ENCODE data around the gene THOC5. TPM values are rescaled to one million over a fixed set of nuclear protein-coding genes. Genes with fewer than 3 reads are reported as not detected.
"Not testable (repeated sequence)": the region's sequence is repeated elsewhere in the genome, so short reads cannot be mapped to it uniquely, and the experiment has no call there.

THOC5 gene
- total RNA-seq, 1 experiment from 2014 or later, result 74.6 TPM

- Mint-ChIP-seq H3K27me3 (ENCODE audit: insufficient read depth, unreplicated experiment) (no peaks in the 10 kb centered on the region), H3K4me3 (ENCODE audit: unreplicated experiment) (no peak overlapping the region), H3K36me3 (ENCODE audit: insufficient read depth, unreplicated experiment) (no peaks in the 10 kb centered on the region), H3K27ac (ENCODE audit: unreplicated experiment) (no peak overlapping the region), H3K9me3 (ENCODE audit: unreplicated experiment) (no peaks in the 10 kb centered on the region), H3K4me1 (ENCODE audit: low read depth, unreplicated experiment) (no peaks in the 10 kb centered on the region)
- no peaks in the 10 kb centered on the region for H3K36me3 ChIP-seq (ENCODE audit: control insufficient read depth, insufficient read depth, low read length)
- no peaks in the 10 kb centered on the region for H3K9me3 ChIP-seq
- no peaks in the 10 kb centered on the region for H3K27me3 ChIP-seq (replicated peaks; ENCODE audit: control insufficient read depth, insufficient read depth, low read length)
- H3K4me1 ChIP-seq, result no peaks in the 10 kb centered on the region
- DNase-seq, result no peak
- BruUV-seq (replicated peaks), result no TSS peak
- ChIA-PET CTCF (no interaction called here), POLR2A (no interaction called here)
- intact Hi-C loops (cut with micrococcal nuclease; ENCODE audit: unreplicated experiment), result no loop called here
- H3K4me3 ChIP-seq (ENCODE audit: low read depth, low read length), result no peak overlapping the region
- no peak for TF ChIP-seq CTCF (IDR thresholded peaks at IDR 0.05; ENCODE audit: insufficient read depth in 1 of 2, low read depth in 1 of 2, low read length in 1 of 2, severe bottlenecking in 1 of 2, unreplicated experiment in 1 of 2)
These were observed 62.5 kb downstream of the THOC5 start for GRCh38 chr22:29491012-29491411.

GRCh38 chr22:29489127-29489780, 64.3 kb downstream of the THOC5 start:
- H3K9me3 ChIP-seq; H3K4me1 ChIP-seq; CTCF ChIA-PET; BruUV-seq (replicated peaks); H3K4me1 Mint-ChIP-seq (ENCODE audit: low read depth, unreplicated experiment); H3K9me3 Mint-ChIP-seq (ENCODE audit: unreplicated experiment); H3K27ac Mint-ChIP-seq (ENCODE audit: unreplicated experiment); H3K36me3 Mint-ChIP-seq (ENCODE audit: insufficient read depth, unreplicated experiment); H3K4me3 Mint-ChIP-seq (ENCODE audit: unreplicated experiment); DNase-seq; intact Hi-C loops (cut with micrococcal nuclease; ENCODE audit: unreplicated experiment); H3K27me3 Mint-ChIP-seq (ENCODE audit: insufficient read depth, unreplicated experiment); H3K36me3 ChIP-seq (ENCODE audit: control insufficient read depth, insufficient read depth, low read length); H3K4me3 ChIP-seq (ENCODE audit: low read depth, low read length); POLR2A ChIA-PET; H3K27me3 ChIP-seq (replicated peaks; ENCODE audit: control insufficient read depth, insufficient read depth, low read length): not testable (repeated sequence)

- H3K27me3 Mint-ChIP-seq (ENCODE audit: insufficient read depth, unreplicated experiment), result no peaks in the 10 kb centered on the region
- BruUV-seq (replicated peaks), result no TSS peak
These were observed 66.1 kb downstream of the THOC5 start for GRCh38 chr22:29487426-29487986.

More at GRCh38 chr22:29487426-29487986, 66.1 kb downstream of the THOC5 start:
- Mint-ChIP-seq H3K9me3 (ENCODE audit: unreplicated experiment) (no peaks in the 10 kb centered on the region), H3K36me3 (ENCODE audit: insufficient read depth, unreplicated experiment) (no peaks in the 10 kb centered on the region), H3K27ac (ENCODE audit: unreplicated experiment) (no peak overlapping the region), H3K4me3 (ENCODE audit: unreplicated experiment) (no peak overlapping the region), H3K4me1 (ENCODE audit: low read depth, unreplicated experiment) (no peaks in the 10 kb centered on the region)
- H3K4me3 ChIP-seq (ENCODE audit: low read depth, low read length), result no peak overlapping the region
- ChIA-PET CTCF (no interaction called here), POLR2A (no interaction called here)
- DNase-seq, result no peak
- no peaks in the 10 kb centered on the region for H3K4me1 ChIP-seq
- H3K27me3 ChIP-seq (replicated peaks; ENCODE audit: control insufficient read depth, insufficient read depth, low read length), result no peaks in the 10 kb centered on the region
- no peak for TF ChIP-seq CTCF (IDR thresholded peaks at IDR 0.05; ENCODE audit: insufficient read depth in 1 of 2, low read depth in 1 of 2, low read length in 1 of 2, severe bottlenecking in 1 of 2, unreplicated experiment in 1 of 2)
- intact Hi-C loops (cut with micrococcal nuclease; ENCODE audit: unreplicated experiment), result no loop called here
- no peaks in the 10 kb centered on the region for H3K36me3 ChIP-seq (ENCODE audit: control insufficient read depth, insufficient read depth, low read length)
- H3K9me3 ChIP-seq, result no peaks in the 10 kb centered on the region
